Naive B cell (primary cell): ENCODE measurements around the gene NOL3. TPM values are rescaled to one million over a fixed set of nuclear protein-coding genes. Genes with fewer than 3 reads are reported as not detected.
A peak's percentile ranks its signal among the peaks of the same experiment; 100 is the strongest.

ENCODE experiments used
- ATAC-seq, 2 donors: fragments of 150-1000 bp; cut with Tn5 transposase; 2 replicates each; pipeline ENCODE4 v1.10.0; 2021; ENCODE audit warnings: low read depth in 2 of 2, mild to moderate bottlenecking in 2 of 2, moderate library complexity in 2 of 2
- DNase-seq: peaks from one replicate; pipeline ENCODE4 v3.0.0; 2022
- H3K27ac Mint-ChIP-seq, 6 donors: one replicate each; pipeline ENCODE4 v1.8.0; 2020 to 2022; ENCODE audit warnings: mild to moderate bottlenecking in 6 of 6, mixed read lengths in 6 of 6, moderate library complexity in 5 of 6, inconsistent platforms in 2 of 6
- H3K27me3 Mint-ChIP-seq, 3 donors: one replicate each; pipeline ENCODE4 v1.8.0; 2021 to 2022; ENCODE audit warnings: mixed read lengths in 3 of 3, mild to moderate bottlenecking in 1 of 3
- H3K36me3 Mint-ChIP-seq, 2 donors: one replicate each; pipeline ENCODE4 v1.8.0; 2020 to 2022; ENCODE audit warnings: mixed read lengths in 2 of 2, inconsistent platforms in 1 of 2, mild to moderate bottlenecking in 1 of 2
- H3K4me1 Mint-ChIP-seq, 3 donors: one replicate each; pipeline ENCODE4 v1.8.0; 2020 to 2022; ENCODE audit warnings: mixed read lengths in 3 of 3, inconsistent platforms in 1 of 3, mild to moderate bottlenecking in 1 of 3, moderate library complexity in 1 of 3
- H3K4me3 Mint-ChIP-seq, 8 donors: one replicate each; pipeline ENCODE4 v1.8.0; 2020 to 2022; ENCODE audit warnings: mild to moderate bottlenecking in 8 of 8, mixed read lengths in 8 of 8, moderate library complexity in 8 of 8, inconsistent platforms in 2 of 8
- H3K9me3 Mint-ChIP-seq, 7 donors: one replicate each; pipeline ENCODE4 v1.8.0; 2020 to 2022; ENCODE audit warnings: mixed read lengths in 7 of 7, mild to moderate bottlenecking in 5 of 7, inconsistent platforms in 2 of 7, moderate library complexity in 1 of 7
- polyA plus RNA-seq, 6 donors: library from polyadenylated mRNA; unstranded; fragments of 300-500 nt; fragmentation: Illumina TruSeq; gene quantifications; one replicate each; pipeline ENCODE4 v1.2.3, GENCODE V29; 2021; ENCODE audit warnings: low read depth in 6 of 6

NOL3 gene
- polyA plus RNA-seq, 6 donors from 2014 or later: 0.27 TPM; not detected in 5

DNA sequence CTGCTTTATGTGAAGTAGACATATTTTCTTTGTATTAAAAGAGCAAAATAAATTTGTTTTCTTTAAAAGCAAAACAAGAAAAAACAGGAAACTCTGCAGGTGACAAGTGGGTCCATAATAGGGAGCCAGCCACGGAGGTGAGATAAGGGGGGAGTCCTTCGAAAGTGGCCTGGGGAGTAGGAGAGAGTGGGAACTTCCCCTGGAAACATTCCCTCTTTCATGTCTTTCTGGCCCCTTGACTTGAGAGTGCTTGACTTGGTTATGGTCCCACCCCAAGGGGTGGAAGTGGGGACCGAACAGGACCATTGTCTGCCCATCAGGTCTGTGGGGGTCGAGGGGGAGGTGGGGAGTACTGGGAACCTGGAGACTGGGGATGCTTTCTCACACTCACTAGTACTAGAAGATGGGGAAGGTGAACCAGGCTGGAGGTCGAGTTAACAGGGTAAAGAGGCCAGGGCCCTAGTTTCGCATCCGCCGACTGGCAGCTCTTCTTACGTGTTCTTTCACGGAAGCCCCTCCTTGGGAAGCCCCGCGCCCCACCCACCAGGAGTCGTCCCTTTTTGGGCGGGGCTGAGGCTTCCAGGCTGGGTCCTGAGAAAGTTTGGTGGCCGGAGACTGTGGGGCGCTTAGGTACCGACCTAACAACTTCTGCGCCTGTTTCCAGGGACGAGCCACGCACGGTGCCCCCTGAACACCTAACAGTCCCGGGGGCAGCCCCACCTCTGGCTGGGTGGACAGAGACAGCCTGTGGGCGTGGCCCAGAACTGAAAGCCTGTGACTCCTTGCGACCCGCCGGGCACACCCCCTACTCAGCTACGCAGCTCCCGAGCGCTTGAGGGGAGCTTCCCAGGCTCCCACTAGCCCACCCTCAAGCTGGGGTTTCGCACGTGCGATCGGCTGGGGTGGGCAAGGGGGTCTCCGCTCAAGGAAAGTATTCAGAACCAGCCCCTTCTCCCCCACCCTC lies 11.4 kb upstream of the NOL3 start:
- H3K27ac Mint-ChIP-seq: peak overlapping the region; percentile 89 to 98 (median 98)
- peak; percentile 84 for DNase-seq
- peak overlapping the region; percentile 82 to 97 (median 92) for H3K4me3 Mint-ChIP-seq
- peaks cover 9 to 24% (median 11%) of the 10 kb centered on the region in 3 donors for H3K27me3 Mint-ChIP-seq
- H3K4me1 Mint-ChIP-seq: peaks cover 30 to 66% (median 64%) of the 10 kb centered on the region in 3 donors
- H3K36me3 Mint-ChIP-seq: no peaks in the 10 kb centered on the region
- peak; percentile 58 to 59 for ATAC-seq
- H3K9me3 Mint-ChIP-seq: peaks cover 0 to 2% (median 0%) of the 10 kb centered on the region in 7 donors

DNA sequence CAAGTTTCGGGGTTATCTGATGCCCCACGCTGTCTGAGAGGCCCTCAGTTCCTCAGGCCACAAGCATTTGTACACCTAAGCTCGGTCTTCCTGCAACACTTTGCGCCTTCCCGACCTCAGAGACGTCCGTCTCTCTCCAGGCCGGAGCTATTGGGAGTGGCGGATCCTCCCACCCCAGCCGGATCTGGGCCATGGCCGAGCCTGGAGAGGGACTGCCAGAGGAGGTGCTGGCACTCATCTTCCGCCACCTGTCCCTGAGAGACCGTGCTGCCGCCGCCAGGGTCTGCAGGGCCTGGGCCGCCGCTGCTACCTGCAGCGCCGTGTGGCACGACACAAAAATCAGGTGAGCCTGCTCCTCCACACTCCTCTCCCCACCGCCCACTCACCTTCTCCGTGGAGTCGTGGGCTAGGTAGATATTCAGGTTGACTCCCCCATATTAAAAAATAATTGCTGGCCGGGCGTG lies 8.7 kb upstream of the NOL3 start:
- Mint-ChIP-seq H3K36me3 (no peaks in the 10 kb centered on the region), H3K9me3 (peaks cover 0 to 2% (median 0%) of the 10 kb centered on the region in 7 donors), H3K4me1 (peaks cover 30 to 67% (median 64%) of the 10 kb centered on the region in 3 donors), H3K4me3 (peak overlapping the region in 5 of 8 donors; percentile 48 to 82 (median 78)), H3K27ac (peak overlapping the region in 3 of 6 donors; percentile 44 to 78 (median 47)), H3K27me3 (peaks cover 12 to 37% (median 29%) of the 10 kb centered on the region in 3 donors)
- DNase-seq (no peak), ATAC-seq (no peak)

DNA sequence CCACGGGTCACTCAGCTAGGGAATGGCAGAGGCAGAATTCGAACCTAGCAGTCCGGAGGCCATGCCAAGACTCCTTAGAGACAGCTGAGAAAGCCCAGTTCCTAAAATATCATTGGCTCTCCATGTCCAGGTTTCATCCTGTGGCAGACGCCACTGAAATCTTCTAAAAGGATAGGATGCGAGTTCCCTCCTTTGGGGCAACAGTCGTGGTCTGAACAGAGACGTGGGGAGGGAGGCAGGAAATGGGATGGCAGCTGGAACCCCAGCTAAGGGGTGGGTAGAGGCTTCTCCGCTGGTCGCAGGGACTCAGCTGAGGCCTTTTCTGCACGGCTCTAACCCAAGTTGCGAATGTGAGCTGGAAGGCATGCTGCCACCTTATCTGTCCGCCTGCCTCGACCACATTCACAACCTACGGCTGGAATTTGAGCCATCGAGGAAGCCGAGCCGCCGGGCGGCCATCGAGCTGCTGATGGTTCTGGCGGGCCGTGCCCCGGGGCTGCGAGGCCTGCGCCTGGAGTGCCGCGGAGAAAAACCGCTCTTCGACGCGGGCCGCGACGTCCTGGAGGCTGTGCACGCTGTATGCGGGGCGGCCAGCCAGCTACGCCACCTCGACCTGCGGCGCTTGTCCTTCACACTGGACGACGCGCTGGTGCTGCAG lies 7.7 kb upstream of the NOL3 start:
- peaks cover 12 to 47% (median 39%) of the 10 kb centered on the region in 3 donors for H3K27me3 Mint-ChIP-seq

DNA sequence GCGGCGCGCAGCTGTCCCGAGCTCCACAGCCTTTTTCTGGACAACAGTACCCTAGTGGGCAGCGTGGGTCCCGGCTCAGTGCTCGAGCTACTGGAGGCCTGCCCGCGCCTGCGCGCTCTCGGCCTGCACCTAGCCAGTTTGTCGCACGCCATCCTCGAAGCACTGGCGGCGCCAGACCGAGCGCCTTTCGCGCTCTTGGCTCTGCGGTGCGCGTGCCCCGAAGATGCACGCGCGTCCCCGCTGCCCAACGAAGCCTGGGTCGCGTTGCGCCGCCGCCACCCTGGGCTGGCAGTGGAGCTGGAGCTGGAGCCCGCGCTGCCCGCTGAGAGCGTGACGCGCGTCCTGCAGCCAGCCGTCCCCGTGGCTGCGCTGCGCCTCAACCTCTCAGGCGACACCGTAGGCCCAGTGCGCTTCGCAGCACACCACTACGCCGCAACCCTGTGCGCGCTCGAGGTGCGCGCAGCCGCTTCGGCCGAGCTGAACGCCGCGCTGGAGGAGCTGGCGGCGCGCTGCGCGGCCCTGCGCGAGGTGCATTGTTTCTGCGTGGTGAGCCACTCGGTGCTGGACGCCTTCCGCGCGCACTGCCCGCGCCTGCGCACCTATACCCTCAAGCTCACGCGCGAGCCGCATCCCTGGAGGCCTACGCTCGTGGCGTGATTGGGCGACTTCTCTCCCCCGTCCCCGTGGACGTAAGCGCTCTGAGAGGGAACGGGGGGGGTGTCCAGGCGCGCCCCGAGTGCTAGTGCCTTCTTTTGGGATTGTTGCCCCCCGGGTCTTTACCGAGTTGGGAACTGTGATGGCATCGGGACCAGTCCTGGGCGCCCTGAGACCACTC lies 7.0 kb upstream of the NOL3 start:
- Mint-ChIP-seq H3K4me1 (peaks cover 29 to 56% (median 48%) of the 10 kb centered on the region in 3 donors), H3K36me3 (peaks cover 0 to 5% of the 10 kb centered on the region in 2 donors), H3K27ac (peak overlapping the region in 2 of 6 donors; percentile 56 to 66), H3K27me3 (peaks cover 20 to 55% (median 47%) of the 10 kb centered on the region in 3 donors), H3K4me3 (peak overlapping the region; percentile 60 to 81 (median 70)), H3K9me3 (peaks cover 0 to 2% (median 0%) of the 10 kb centered on the region in 7 donors)
- DNase-seq (no peak), ATAC-seq (no peak)

More for the DNA sequence above, 7.7 kb upstream of the NOL3 start:
- Mint-ChIP-seq H3K4me1 (peaks cover 29 to 64% (median 56%) of the 10 kb centered on the region in 3 donors), H3K4me3 (peak overlapping the region; percentile 15 to 83 (median 77)), H3K27ac (peak overlapping the region in 2 of 6 donors; percentile 78 to 80), H3K9me3 (peaks cover 0 to 2% (median 0%) of the 10 kb centered on the region in 7 donors), H3K36me3 (no peaks in the 10 kb centered on the region)
- DNase-seq (no peak), ATAC-seq (no peak)

DNA sequence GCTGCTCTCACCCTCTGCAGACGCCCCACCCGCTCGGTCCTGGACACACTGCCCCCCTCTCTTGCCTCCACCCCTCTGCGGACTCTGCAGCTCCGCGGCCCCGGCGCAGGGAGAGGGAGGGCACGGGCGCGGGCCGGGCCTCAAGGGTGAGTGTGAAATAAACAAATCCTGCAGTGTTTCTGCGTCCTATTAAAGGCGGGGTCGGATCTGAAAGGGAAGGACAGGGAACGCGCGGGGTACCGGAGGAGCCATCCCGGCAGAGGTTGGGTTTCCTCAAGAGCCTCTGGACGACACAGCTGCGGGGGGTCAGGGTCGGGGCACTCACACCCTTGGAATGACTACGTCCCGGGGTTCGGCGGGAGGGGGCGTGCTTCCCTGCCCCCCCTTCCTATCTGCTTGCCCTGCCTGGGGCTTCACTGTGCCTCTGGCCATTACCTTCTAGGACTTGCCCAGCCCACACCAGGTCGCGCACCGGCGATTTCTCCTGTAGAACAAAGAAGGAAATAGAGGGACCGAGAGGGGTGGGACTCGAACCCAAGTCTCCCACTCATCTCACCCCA lies 6.3 kb upstream of the NOL3 start:
- peaks cover 26 to 49% (median 42%) of the 10 kb centered on the region in 3 donors for H3K4me1 Mint-ChIP-seq
- H3K27me3 Mint-ChIP-seq: peaks cover 22 to 62% (median 53%) of the 10 kb centered on the region in 3 donors
- no peak for ATAC-seq

DNA sequence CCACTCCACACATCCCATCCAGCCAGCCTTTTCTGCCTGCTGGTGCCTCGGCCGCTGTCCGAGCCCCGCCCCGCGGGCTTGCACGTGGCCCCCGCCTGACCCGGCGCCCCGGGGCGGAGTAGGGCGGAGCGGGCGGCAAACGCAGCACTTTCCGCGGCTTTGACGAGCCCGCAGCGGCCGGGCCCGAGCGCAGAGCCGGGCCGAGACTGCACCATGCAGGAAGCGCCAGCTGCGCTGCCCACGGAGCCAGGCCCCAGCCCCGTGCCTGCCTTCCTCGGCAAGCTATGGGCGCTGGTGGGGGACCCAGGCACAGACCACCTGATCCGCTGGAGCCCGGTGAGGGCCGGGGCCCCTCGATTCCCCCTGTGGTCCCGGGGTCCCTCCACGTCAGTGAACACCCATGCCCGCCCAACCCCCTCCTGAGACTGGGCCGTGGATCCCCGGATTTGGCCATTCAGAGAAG lies 5.7 kb upstream of the NOL3 start, which contains the start of gene HSF4:
Gene HSF4, plus strand, starts transcription at position 147 of the 463 bp plus-strand sequence. Its CDS starts 67 bp downstream, at position 214.
- H3K4me1 Mint-ChIP-seq: peaks cover 26 to 50% (median 43%) of the 10 kb centered on the region in 3 donors
- DNase-seq: no peak
- peaks cover 28 to 67% (median 57%) of the 10 kb centered on the region in 3 donors for H3K27me3 Mint-ChIP-seq
- no peak for ATAC-seq
- H3K27ac Mint-ChIP-seq: peak within 1 kb of the TSS in 2 of 6 donors; percentile 66 to 76
- H3K36me3 Mint-ChIP-seq: peaks cover 0 to 5% of the 10 kb centered on the region in 2 donors
- peaks cover 0 to 2% (median 0%) of the 10 kb centered on the region in 7 donors for H3K9me3 Mint-ChIP-seq
- peak within 1 kb of the TSS; percentile 68 to 81 (median 74) for H3K4me3 Mint-ChIP-seq

More for the DNA sequence above, 6.3 kb upstream of the NOL3 start:
- H3K4me3 Mint-ChIP-seq: peak overlapping the region in 7 of 8 donors; percentile 51 to 79 (median 69)
- H3K27ac Mint-ChIP-seq: peak overlapping the region in 1 of 6 donors; percentile 56
- no peak for DNase-seq
- peaks cover 0 to 5% of the 10 kb centered on the region in 2 donors for H3K36me3 Mint-ChIP-seq
- H3K9me3 Mint-ChIP-seq: peaks cover 0 to 2% (median 0%) of the 10 kb centered on the region in 7 donors

DNA sequence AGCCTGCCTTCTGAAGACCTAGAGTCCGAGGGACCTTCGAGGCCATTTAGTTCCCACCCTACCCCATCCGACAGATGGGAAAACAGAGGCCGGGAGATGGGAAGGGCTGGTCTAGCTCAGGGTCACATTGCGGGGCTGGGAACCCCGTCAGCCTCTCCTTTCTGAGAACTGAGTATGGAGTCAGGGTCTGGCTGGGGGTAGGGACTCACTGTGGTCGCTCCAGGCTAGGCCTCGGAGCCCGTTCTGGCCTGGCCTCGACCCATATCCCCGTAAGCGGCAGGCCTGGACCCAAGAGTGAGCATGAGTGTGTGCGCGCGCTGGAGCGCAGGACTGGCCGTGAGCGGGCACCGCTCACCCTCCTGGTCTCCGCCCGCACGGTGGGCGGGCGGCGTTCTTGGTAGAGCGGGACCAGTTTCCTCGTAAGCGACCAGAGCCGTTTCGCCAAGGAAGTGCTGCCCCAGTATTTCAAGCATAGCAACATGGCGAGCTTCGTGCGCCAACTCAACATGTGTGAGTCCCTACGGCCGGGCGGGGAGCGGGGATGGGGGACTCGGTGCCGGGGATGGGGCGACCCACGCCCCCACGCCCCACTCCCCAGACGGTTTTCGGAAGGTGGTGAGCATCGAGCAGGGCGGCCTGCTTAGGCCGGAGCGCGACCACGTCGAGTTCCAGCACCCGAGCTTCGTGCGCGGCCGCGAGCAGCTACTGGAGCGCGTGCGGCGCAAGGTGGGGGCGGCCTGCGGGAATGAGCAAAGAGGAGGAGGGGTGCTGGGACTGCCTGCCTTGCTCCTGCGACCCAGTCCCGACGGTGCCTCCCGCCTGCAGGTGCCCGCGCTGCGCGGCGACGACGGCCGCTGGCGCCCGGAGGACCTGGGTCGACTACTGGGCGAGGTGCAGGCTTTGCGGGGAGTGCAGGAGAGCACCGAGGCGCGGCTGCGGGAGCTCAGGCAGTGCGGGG lies 4.9 kb upstream of the NOL3 start:
- peaks cover 0 to 2% (median 0%) of the 10 kb centered on the region in 7 donors for H3K9me3 Mint-ChIP-seq
- H3K27me3 Mint-ChIP-seq: peaks cover 34 to 75% (median 65%) of the 10 kb centered on the region in 3 donors
- H3K4me1 Mint-ChIP-seq: peaks cover 32 to 52% (median 44%) of the 10 kb centered on the region in 3 donors
- ATAC-seq (no peak), DNase-seq (no peak)
- H3K36me3 Mint-ChIP-seq: peaks cover 0 to 5% of the 10 kb centered on the region in 2 donors
- H3K27ac Mint-ChIP-seq: peak overlapping the region in 1 of 6 donors; percentile 76
- H3K4me3 Mint-ChIP-seq: peak overlapping the region in 7 of 8 donors; percentile 16 to 81 (median 68)

DNA sequence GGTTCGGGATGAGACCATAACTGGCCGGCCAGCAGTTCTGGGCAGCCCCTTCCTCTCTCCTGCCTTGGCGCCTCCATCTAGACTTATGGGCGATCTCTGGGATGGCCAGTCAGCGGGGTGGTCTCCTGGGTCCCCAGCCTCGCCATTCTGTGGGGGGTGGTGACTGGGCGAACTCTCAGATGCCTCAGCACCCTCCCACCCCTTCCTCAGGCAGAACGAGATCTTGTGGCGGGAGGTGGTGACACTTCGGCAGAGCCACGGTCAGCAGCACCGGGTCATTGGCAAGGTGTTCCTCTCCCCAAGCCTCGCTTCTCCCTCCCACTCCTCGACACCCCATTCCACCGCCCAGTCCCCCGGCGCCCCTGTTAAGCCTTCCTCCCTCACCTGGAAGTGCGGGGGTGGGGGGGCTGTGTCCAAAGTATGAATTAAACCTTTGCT lies 4.2 kb upstream of the NOL3 start:
- peak overlapping the region in 3 of 8 donors; percentile 25 to 50 (median 43) for H3K4me3 Mint-ChIP-seq
- DNase-seq (no peak), ATAC-seq (no peak)
- peak overlapping the region in 2 of 6 donors; percentile 34 to 67 for H3K27ac Mint-ChIP-seq
- peaks cover 36 to 45% (median 36%) of the 10 kb centered on the region in 3 donors for H3K4me1 Mint-ChIP-seq
- peaks cover 35 to 76% (median 71%) of the 10 kb centered on the region in 3 donors for H3K27me3 Mint-ChIP-seq
- H3K36me3 Mint-ChIP-seq: peaks cover 0 to 8% of the 10 kb centered on the region in 2 donors
- no peaks in the 10 kb centered on the region for H3K9me3 Mint-ChIP-seq

DNA sequence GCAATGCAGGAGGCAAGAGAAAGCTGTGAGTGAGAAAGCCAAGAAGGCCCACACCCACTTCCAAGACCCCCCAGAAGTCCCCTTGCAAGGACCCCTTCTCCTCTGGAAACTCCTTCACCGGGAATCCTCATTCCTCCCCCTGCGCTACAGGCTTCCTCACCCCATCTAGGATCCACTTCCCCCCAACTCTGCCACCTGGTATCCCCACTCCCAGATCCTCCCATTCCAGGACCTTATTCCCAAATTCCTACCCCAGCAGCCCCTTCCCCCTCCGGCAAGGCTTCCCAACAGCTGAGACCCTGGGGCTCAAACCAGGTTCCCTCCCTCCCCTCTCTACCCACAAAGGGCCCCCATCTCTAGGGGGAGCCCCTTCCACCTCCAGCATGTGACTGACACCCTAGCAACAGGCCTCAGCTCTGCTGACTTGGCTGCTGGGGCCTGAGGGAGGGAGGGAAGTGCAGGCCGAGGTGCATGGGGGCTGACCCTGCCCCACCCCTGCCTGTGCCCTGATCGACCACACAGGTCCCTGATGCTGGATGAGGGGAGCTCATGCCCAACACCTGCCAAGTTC lies 3.7 kb upstream of the NOL3 start:
- Mint-ChIP-seq H3K27ac (peak overlapping the region in 2 of 6 donors; percentile 34 to 67), H3K4me1 (peaks cover 34 to 44% (median 40%) of the 10 kb centered on the region in 3 donors), H3K9me3 (peaks cover 0 to 1% (median 0%) of the 10 kb centered on the region in 7 donors), H3K27me3 (peaks cover 40 to 78% (median 76%) of the 10 kb centered on the region in 3 donors), H3K36me3 (peaks cover 0 to 14% of the 10 kb centered on the region in 2 donors), H3K4me3 (peak overlapping the region in 3 of 8 donors; percentile 31 to 50 (median 43))
- no peak for ATAC-seq
- no peak for DNase-seq

DNA sequence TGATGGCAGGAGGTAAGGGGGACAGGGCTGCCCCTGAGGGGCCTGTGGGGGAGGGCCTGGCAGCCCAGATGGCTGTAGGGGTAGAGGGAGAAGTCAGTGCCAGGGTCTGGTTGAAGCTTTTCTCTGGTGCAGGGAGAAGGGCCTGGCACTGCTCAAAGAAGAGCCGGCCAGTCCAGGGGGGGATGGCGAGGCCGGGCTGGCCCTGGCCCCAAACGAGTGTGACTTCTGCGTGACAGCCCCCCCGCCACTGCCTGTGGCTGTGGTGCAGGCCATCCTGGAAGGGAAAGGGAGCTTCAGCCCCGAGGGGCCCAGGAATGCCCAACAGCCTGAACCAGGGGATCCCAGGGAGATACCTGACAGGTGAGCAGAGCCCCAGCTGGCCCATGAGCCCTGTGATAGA lies 2.8 kb upstream of the NOL3 start:
- Mint-ChIP-seq H3K4me1 (peaks cover 28 to 39% (median 37%) of the 10 kb centered on the region in 3 donors), H3K27ac (no peak overlapping the region), H3K9me3 (peaks cover 0 to 1% (median 0%) of the 10 kb centered on the region in 7 donors), H3K27me3 (peaks cover 39 to 78% (median 78%) of the 10 kb centered on the region in 3 donors), H3K36me3 (peaks cover 0 to 18% of the 10 kb centered on the region in 2 donors), H3K4me3 (peak overlapping the region in 1 of 8 donors; percentile 64)
- no peak for DNase-seq
- ATAC-seq: no peak
